HepG2 (cell line): ENCODE measurements around the gene ADPRHL1. TPM values are rescaled to one million over a fixed set of nuclear protein-coding genes. Genes with fewer than 3 reads are reported as not detected.

Experiments
- ATAC-seq: fragments of 200-7000 bp; cut with Tn5 transposase; 3 replicates; pipeline ENCODE4 v1.9.1; 2020; ENCODE audit warnings: mild to moderate bottlenecking, moderate library complexity
- BruUV-seq: library from RNA; stranded (reverse); fragments of 400-500 nt; replicated peaks from 2 replicates; lab custom pipeline; 2021; lab: Mats Ljungman, UMichigan
- CTCF ChIA-PET: fragments of 300-600 bp; formaldehyde crosslinking; extraction: SDS; loops from one replicate; lab custom pipeline; 2021; ENCODE audit warnings: low total read pairs, inconsistent platforms, low intra/inter-chr PET ratio; lab: Yijun Ruan, JAX
- POLR2A ChIA-PET: fragments of 350-600 bp; sonication (Branson Sonifier 250); formaldehyde crosslinking; loops from one replicate; lab custom pipeline; 2020; ENCODE audit warnings: antibody characterized with exemption, inconsistent platforms; lab: Yijun Ruan, JAX
- DNase-seq: peaks from one replicate; pipeline ENCODE4 v3.0.0-alpha.2; 2015; ENCODE audit warnings: low spot score
- FAIRE-seq: peaks from 3 replicates; lab custom pipeline; 2011; peaks lifted over from hg19 to GRCh38; lab: Jason Lieb, UNC
- H2AFZ ChIP-seq: one replicate; pipeline ENCODE4 v1.6.1; 2011; ENCODE audit warnings: low read length, inconsistent platforms
- H3K27ac ChIP-seq: fragments of 300-600 bp; 3 replicates; pipeline ENCODE4 v1.8.0; 2011; ENCODE audit warnings: mixed run types, mild to moderate bottlenecking, mixed read lengths, low read length, inconsistent platforms; ENCODE audit not compliant: insufficient read depth; ENCODE audit errors: extremely low read length
- H3K27me3 ChIP-seq, 2 experiments: fragments of 200-600 bp in 1 of 2; 2 replicates in 1 of 2; 3 replicates in 1 of 2; pipeline versions ENCODE4 v1.6.0 to v1.8.0; 2011; ENCODE audit warnings: low read length in 2 of 2, mild to moderate bottlenecking in 2 of 2, moderate library complexity in 2 of 2, inconsistent platforms in 1 of 2; ENCODE audit not compliant: insufficient read depth in 2 of 2, control insufficient read depth in 1 of 2
- H3K36me3 ChIP-seq, 2 experiments: fragments of 200-600 bp in 1 of 2; replicated peaks in 1 of 2; 2 replicates in 1 of 2; 3 replicates in 1 of 2; pipeline versions ENCODE4 v1.5.1 to v1.8.0; 2011; ENCODE audit warnings: low read length in 2 of 2, inconsistent platforms in 1 of 2; ENCODE audit not compliant: insufficient read depth in 2 of 2, control insufficient read depth in 1 of 2
- H3K4me1 ChIP-seq: 2 replicates; pipeline ENCODE4 v1.5.1; 2012; ENCODE audit warnings: low read length, inconsistent platforms; ENCODE audit not compliant: insufficient read depth
- H3K4me2 ChIP-seq: 2 replicates; pipeline ENCODE4 v1.6.0; 2011; ENCODE audit warnings: low read depth, low read length, inconsistent platforms
- H3K4me3 ChIP-seq, 3 experiments: fragments of 200-600 bp in 1 of 3; sonication (generic), shearing (Covaris generic) in 1 of 3; replicated peaks in 1 of 3; 2 replicates each; pipeline ENCODE4 v1.5.1; 2011 to 2016; ENCODE audit warnings: low read length in 3 of 3, inconsistent platforms in 2 of 3, low read depth in 2 of 3, mild to moderate bottlenecking in 2 of 3, control low read depth in 1 of 3, mixed read lengths in 1 of 3; ENCODE audit not compliant: insufficient read depth in 1 of 3
- H3K79me2 ChIP-seq: one replicate; pipeline ENCODE4 v1.6.1; 2011; ENCODE audit warnings: low read length, inconsistent platforms; ENCODE audit not compliant: insufficient read depth
- H3K9ac ChIP-seq: 2 replicates; pipeline ENCODE4 v1.6.0; 2011; ENCODE audit warnings: mild to moderate bottlenecking, low read depth, low read length, inconsistent platforms; ENCODE audit not compliant: insufficient read depth
- H3K9me3 ChIP-seq: 2 replicates; pipeline ENCODE4 v1.5.1; 2012; ENCODE audit warnings: mild to moderate bottlenecking, low read length
- H4K20me1 ChIP-seq: 2 replicates; pipeline ENCODE4 v1.6.0; 2011; ENCODE audit warnings: inconsistent platforms, mild to moderate bottlenecking, low read length, moderate library complexity; ENCODE audit not compliant: insufficient read depth
- ISX ChIP-seq: sonication (generic); formaldehyde crosslinking; conservative IDR thresholded peaks from 2 replicates; pipeline ENCODE4 v1.5.0; 2020; ENCODE audit warnings: missing genetic modification reagents
- KDM6A ChIP-seq: IDR thresholded peaks from 2 replicates; pipeline ENCODE4 v1.6.1; 2016; ENCODE audit warnings: low read depth
- MTA1 ChIP-seq: sonication (generic); formaldehyde crosslinking; IDR thresholded peaks from 2 replicates; pipeline ENCODE4 v1.4.0; 2020; ENCODE audit warnings: missing genetic modification reagents, mild to moderate bottlenecking, borderline replicate concordance
- MZF1 ChIP-seq: sonication (generic); formaldehyde crosslinking; IDR thresholded peaks from 2 replicates; pipeline ENCODE4 v1.8.1; 2023; ENCODE audit warnings: mild to moderate bottlenecking, missing genetic modification reagents, borderline replicate concordance
- NFE2L1 ChIP-seq: sonication (generic); formaldehyde crosslinking; IDR thresholded peaks from 2 replicates; pipeline ENCODE4 v1.4.0; 2020; ENCODE audit warnings: missing genetic modification reagents, mild to moderate bottlenecking, borderline replicate concordance
- NFE2L2 ChIP-seq: fragments of 150-350 bp; IDR thresholded peaks from 2 replicates; pipeline ENCODE4 v1.6.1; 2014; ENCODE audit warnings: low read length
- NR1H2 ChIP-seq: sonication (generic); formaldehyde crosslinking; IDR thresholded peaks from 2 replicates; pipeline ENCODE4 v1.8.1; 2022; ENCODE audit warnings: low read depth, missing genetic modification reagents, borderline replicate concordance
- SALL2 ChIP-seq: sonication (generic); formaldehyde crosslinking; IDR thresholded peaks from 2 replicates; pipeline ENCODE4 v1.8.1; 2023; ENCODE audit warnings: mild to moderate bottlenecking, missing genetic modification reagents, inconsistent platforms
- ZNF44 ChIP-seq: sonication (generic); formaldehyde crosslinking; IDR thresholded peaks from 2 replicates; pipeline ENCODE4 v1.5.1; 2020; ENCODE audit warnings: mild to moderate bottlenecking, missing genetic modification reagents
- ZNF546 ChIP-seq: sonication (generic); formaldehyde crosslinking; conservative IDR thresholded peaks from 2 replicates; pipeline ENCODE4 v1.8.1; 2023; ENCODE audit warnings: mild to moderate bottlenecking, missing genetic modification reagents
- ZSCAN20 ChIP-seq: sonication (generic); formaldehyde crosslinking; IDR thresholded peaks from 2 replicates; pipeline ENCODE4 v1.4.0; 2020; ENCODE audit warnings: missing genetic modification reagents, mild to moderate bottlenecking, borderline replicate concordance
- WGBS: methylation state at CpG from one replicate; pipeline ENCODE4 v1.1.6; 2017; ENCODE audit warnings: low lambda C conversion rate; 5-methylcytosine and 5-hydroxymethylcytosine counted together
- in situ Hi-C: cut with HindIII; loops from 2 replicates; pipeline ENCODE4 v1.10.0; 2017; ENCODE audit warnings: low pct_unique_long_range_greater_than_20kb; ENCODE audit not compliant: extremely low pct_ligation_motif_present
- intact Hi-C: fragments of 100-400 bp; cut with micrococcal nuclease; formaldehyde crosslinking; loops from one replicate; pipeline ENCODE4 v1.10.0; 2022; ENCODE audit not compliant: unreplicated experiment
- polyA plus RNA-seq, 8 experiments: library from polyadenylated mRNA; depleted of rRNA in 3 of 8; stranded (reverse) in 7 of 8; unstranded in 1 of 8; fragments of >200 nt; fragmentation: Illumina TruSeq in 4 of 8; extraction: Trizol in 4 of 8; gene quantifications; 2 replicates each; pipeline versions ENCODE4 v1.2.1 to v1.2.3, GENCODE V29; 2011 to 2016; ENCODE audit warnings: low read depth in 4 of 8, missing spikeins in 1 of 8, mixed read lengths in 1 of 8; ENCODE audit not compliant: insufficient read depth in 1 of 8
- total RNA-seq, 5 experiments: library from RNA; depleted of rRNA; stranded (reverse); fragments of >200 nt; fragmentation: Illumina TruSeq; extraction: Trizol; gene quantifications; 2 replicates each; pipeline ENCODE4 v1.2.3, GENCODE V29; 2016; ENCODE audit warnings: low read depth in 1 of 5
- TF ChIP-seq, protein P1 (sequence below): IDR thresholded peaks from 2 replicates; pipeline ENCODE4 v1.6.1; 2016; ENCODE audit warnings: mild to moderate bottlenecking
- TF ChIP-seq, protein P2 (sequence below): sonication (generic); formaldehyde crosslinking; conservative IDR thresholded peaks from 2 replicates; pipeline ENCODE4 v1.8.0; 2022; ENCODE audit warnings: missing genetic modification reagents
- TF ChIP-seq, protein P3 (sequence below): sonication (generic); formaldehyde crosslinking; IDR thresholded peaks from 2 replicates; pipeline ENCODE4 v1.8.0; 2022; ENCODE audit warnings: mild to moderate bottlenecking, missing genetic modification reagents
- TF ChIP-seq, protein P4 (sequence below): sonication (generic); formaldehyde crosslinking; IDR thresholded peaks from 2 replicates; pipeline ENCODE4 v1.9.0; 2021; ENCODE audit warnings: missing genetic modification reagents, borderline replicate concordance

Gene ADPRHL1
- total and polyA plus RNA-seq, 2 of the 13 experiments (the other 11 are each of a cell fraction or from before 2014, with no cell fraction given): 0.34 to 0.40 TPM

DNA sequence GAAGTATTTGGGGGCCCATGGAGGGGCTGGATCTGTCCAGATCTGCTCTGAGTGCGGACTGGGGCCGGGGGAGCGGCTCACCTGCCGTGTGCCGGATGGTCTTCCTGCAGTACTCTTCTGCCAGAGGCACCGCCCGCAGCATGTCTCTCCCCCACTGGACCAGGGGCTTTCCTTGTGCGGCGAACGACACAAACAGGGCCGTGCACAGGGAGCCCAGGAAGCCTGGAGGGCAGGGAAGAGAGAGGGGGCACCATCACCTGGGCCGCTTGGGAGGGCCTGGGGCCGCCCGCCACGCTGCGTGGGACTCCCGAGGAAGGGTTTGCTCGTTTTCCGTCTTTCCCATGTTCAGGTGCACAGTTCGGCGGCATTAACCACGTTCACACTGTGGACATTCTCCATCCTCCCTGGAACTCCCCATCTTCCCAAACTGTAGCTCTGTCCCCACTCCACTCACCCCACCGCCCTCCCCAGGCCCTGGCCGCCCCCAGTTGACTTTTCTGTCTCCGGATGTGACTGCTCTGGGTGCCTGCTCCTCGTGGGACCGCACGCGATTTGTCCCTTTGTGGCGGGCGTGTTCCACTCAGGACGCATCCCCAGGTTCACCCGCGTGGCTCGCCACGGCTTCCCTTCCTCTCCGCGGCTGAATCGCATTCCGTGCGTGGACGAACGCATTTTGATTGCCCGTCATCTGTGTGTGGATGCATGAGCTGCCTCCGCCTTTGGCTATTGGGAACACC is 24.2 kb downstream of the ADPRHL1 start (continued):
- TF ChIP-seq, protein P1, sequence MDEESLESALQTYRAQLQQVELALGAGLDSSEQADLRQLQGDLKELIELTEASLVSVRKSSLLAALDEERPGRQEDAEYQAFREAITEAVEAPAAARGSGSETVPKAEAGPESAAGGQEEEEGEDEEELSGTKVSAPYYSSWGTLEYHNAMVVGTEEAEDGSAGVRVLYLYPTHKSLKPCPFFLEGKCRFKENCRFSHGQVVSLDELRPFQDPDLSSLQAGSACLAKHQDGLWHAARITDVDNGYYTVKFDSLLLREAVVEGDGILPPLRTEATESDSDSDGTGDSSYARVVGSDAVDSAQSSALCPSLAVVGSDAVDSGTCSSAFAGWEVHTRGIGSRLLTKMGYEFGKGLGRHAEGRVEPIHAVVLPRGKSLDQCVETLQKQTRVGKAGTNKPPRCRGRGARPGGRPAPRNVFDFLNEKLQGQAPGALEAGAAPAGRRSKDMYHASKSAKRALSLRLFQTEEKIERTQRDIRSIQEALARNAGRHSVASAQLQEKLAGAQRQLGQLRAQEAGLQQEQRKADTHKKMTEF (CRISPR knock-in tag): no peak
- TF ChIP-seq ZNF44 (CRISPR knock-in tag) (no peak), ZSCAN20 (CRISPR knock-in tag) (no peak), KDM6A (CRISPR knock-in tag) (no peak), NFE2L2 (no peak)
- TF ChIP-seq, protein P2, sequence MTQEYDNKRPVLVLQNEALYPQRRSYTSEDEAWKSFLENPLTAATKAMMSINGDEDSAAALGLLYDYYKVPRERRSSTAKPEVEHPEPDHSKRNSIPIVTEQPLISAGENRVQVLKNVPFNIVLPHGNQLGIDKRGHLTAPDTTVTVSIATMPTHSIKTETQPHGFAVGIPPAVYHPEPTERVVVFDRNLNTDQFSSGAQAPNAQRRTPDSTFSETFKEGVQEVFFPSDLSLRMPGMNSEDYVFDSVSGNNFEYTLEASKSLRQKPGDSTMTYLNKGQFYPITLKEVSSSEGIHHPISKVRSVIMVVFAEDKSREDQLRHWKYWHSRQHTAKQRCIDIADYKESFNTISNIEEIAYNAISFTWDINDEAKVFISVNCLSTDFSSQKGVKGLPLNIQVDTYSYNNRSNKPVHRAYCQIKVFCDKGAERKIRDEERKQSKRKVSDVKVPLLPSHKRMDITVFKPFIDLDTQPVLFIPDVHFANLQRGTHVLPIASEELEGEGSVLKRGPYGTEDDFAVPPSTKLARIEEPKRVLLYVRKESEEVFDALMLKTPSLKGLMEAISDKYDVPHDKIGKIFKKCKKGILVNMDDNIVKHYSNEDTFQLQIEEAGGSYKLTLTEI (CRISPR knock-in tag): no peak
- TF ChIP-seq, all 625 proteins: peak for 0

DNA sequence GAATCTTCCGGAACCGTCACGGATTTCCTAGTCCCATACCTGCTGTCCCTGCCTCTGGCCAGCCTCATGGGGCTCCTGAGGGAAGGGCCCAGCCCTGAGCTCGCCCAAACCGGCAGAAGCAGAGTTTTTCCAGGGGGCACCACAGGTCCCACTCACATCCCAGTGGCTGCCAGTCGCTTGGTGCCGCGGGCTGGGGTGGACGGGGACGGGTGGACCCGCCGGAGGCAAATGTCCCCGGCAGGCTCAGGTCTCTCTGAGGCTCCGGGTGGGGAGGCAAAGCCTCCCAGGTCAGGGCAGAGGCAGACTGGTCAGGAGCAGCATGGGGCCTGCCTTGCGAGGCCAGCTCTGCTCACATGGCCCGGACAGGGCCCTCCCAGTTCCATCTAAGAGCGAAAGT is 24.8 kb downstream of the ADPRHL1 start:
- no peak overlapping the region for H3K27ac ChIP-seq
- peaks cover 21% of the 10 kb centered on the region for H3K4me1 ChIP-seq
- no TSS peak for BruUV-seq
- H3K27me3 ChIP-seq: peaks cover 4 to 53% of the 10 kb centered on the region in 2 experiments; a peak in 4 of 5 replicates
- CTCF ChIA-PET: no interaction called here
- H3K9me3 ChIP-seq: no peaks in the 10 kb centered on the region
- H3K4me2 ChIP-seq: 0 out of 2 replicates have a peak overlapping the region, but pooled peaks have one; percentile 23
- in situ Hi-C loops: no loop called here
- intact Hi-C loops: no loop called here
- no peak for DNase-seq
- no peaks in the 10 kb centered on the region for H4K20me1 ChIP-seq
- POLR2A ChIA-PET: interaction anchor here (0.6 to 1.7 kb wide), 2 partner anchors 9 kb away, joined by 3 to 12 read pairs; no protein-coding TSS in a partner anchor
- H2AFZ ChIP-seq: no peak overlapping the region
- H3K79me2 ChIP-seq: no peaks in the 10 kb centered on the region
- H3K9ac ChIP-seq: no peak overlapping the region
- WGBS: 8% methylated on average over 5 of the region's 17 CpGs
- FAIRE-seq: no peak
- ATAC-seq: peak; percentile 35
- TF ChIP-seq, protein P3, sequence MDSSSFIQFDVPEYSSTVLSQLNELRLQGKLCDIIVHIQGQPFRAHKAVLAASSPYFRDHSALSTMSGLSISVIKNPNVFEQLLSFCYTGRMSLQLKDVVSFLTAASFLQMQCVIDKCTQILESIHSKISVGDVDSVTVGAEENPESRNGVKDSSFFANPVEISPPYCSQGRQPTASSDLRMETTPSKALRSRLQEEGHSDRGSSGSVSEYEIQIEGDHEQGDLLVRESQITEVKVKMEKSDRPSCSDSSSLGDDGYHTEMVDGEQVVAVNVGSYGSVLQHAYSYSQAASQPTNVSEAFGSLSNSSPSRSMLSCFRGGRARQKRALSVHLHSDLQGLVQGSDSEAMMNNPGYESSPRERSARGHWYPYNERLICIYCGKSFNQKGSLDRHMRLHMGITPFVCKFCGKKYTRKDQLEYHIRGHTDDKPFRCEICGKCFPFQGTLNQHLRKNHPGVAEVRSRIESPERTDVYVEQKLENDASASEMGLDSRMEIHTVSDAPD (CRISPR knock-in tag): no peak
- TF ChIP-seq ZNF546 (CRISPR knock-in tag): no peak
- no peak for TF ChIP-seq SALL2 (CRISPR knock-in tag)
- no peak for TF ChIP-seq NR1H2
- TF ChIP-seq MZF1: no peak
- no peak for TF ChIP-seq NFE2L1 (CRISPR knock-in tag)
- no peak for TF ChIP-seq ISX (CRISPR knock-in tag)
- TF ChIP-seq, protein P4, sequence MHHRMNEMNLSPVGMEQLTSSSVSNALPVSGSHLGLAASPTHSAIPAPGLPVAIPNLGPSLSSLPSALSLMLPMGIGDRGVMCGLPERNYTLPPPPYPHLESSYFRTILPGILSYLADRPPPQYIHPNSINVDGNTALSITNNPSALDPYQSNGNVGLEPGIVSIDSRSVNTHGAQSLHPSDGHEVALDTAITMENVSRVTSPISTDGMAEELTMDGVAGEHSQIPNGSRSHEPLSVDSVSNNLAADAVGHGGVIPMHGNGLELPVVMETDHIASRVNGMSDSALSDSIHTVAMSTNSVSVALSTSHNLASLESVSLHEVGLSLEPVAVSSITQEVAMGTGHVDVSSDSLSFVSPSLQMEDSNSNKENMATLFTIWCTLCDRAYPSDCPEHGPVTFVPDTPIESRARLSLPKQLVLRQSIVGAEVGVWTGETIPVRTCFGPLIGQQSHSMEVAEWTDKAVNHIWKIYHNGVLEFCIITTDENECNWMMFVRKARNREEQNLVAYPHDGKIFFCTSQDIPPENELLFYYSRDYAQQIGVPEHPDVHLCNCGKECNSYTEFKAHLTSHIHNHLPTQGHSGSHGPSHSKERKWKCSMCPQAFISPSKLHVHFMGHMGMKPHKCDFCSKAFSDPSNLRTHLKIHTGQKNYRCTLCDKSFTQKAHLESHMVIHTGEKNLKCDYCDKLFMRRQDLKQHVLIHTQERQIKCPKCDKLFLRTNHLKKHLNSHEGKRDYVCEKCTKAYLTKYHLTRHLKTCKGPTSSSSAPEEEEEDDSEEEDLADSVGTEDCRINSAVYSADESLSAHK: no peak
- no peak for TF ChIP-seq MTA1 (CRISPR knock-in tag)
- no peak overlapping the region; a peak in 1 of 6 replicates for H3K4me3 ChIP-seq
- no peaks in the 10 kb centered on the region for H3K36me3 ChIP-seq
